OCI-LY7 (cell line): ENCODE results near the gene DDX55. TPM values are rescaled to one million over a fixed set of nuclear protein-coding genes. Genes with fewer than 3 reads are reported as not detected.

Source experiments
- BruUV-seq: library from RNA; stranded (reverse); fragments of 400-500 nt; replicated peaks from 2 replicates; lab custom pipeline; 2021; lab: Mats Ljungman, UMichigan
- CTCF ChIA-PET: fragments of 300-600 bp; sonication (Branson Sonifier 250); formaldehyde crosslinking; loops from one replicate; lab custom pipeline; 2022; ENCODE audit warnings: antibody characterized with exemption; ENCODE audit not compliant: unreplicated experiment; lab: Charles Lee
- POLR2A ChIA-PET: fragments of 300-600 bp; sonication (Branson Sonifier 250); formaldehyde crosslinking; loops from one replicate; lab custom pipeline; 2022; ENCODE audit warnings: antibody characterized with exemption; lab: Charles Lee
- DNase-seq: peaks from one replicate; pipeline ENCODE4 v3.0.0-alpha.2; 2015; ENCODE audit warnings: low spot score
- H2AFZ ChIP-seq: fragments of 200-600 bp; sonication (generic), shearing (Covaris generic); 2 replicates; pipeline ENCODE4 v1.6.1; 2014; ENCODE audit warnings: mild to moderate bottlenecking, antibody characterized with exemption, low read length, moderate library complexity
- H3K27ac ChIP-seq: fragments of 200-600 bp; sonication (generic); 2 replicates; pipeline ENCODE4 v1.5.1; 2014; ENCODE audit warnings: mixed run types, low read depth, mild to moderate bottlenecking, moderate library complexity, low read length, inconsistent platforms; ENCODE audit not compliant: poor library complexity, severe bottlenecking
- H3K36me3 ChIP-seq: fragments of 200-600 bp; sonication (generic); 2 replicates; pipeline ENCODE4 v1.6.1; 2014; ENCODE audit warnings: mild to moderate bottlenecking, antibody characterized with exemption, low read length, moderate library complexity, mixed read lengths; ENCODE audit not compliant: insufficient read depth
- H3K4me1 ChIP-seq: fragments of 200-600 bp; sonication (generic); 2 replicates; pipeline ENCODE4 v1.5.1; 2014; ENCODE audit warnings: mild to moderate bottlenecking, low read length; ENCODE audit not compliant: insufficient read depth, poor library complexity, severe bottlenecking
- H3K4me2 ChIP-seq: fragments of 200-600 bp; sonication (generic); 2 replicates; pipeline ENCODE4 v1.6.1; 2014; ENCODE audit warnings: mild to moderate bottlenecking, low read length
- H3K4me3 ChIP-seq: fragments of 200-600 bp; sonication (generic); 2 replicates; pipeline ENCODE4 v1.5.1; 2014; ENCODE audit warnings: mild to moderate bottlenecking, low read depth, low read length; ENCODE audit not compliant: poor library complexity, severe bottlenecking
- H3K79me2 ChIP-seq: fragments of 200-600 bp; sonication (generic); 2 replicates; pipeline ENCODE4 v1.6.1; 2016; ENCODE audit warnings: low read depth, mild to moderate bottlenecking, low read length, moderate library complexity, mixed read lengths; ENCODE audit not compliant: insufficient read depth
- H3K9me2 ChIP-seq: fragments of 200-600 bp; sonication (generic); 2 replicates; pipeline ENCODE4 v1.6.1; 2016; ENCODE audit warnings: mild to moderate bottlenecking, low read length, mixed read lengths; ENCODE audit not compliant: insufficient read depth
- H3K9me3 ChIP-seq: fragments of 200-600 bp; sonication (generic); 2 replicates; pipeline ENCODE4 v1.6.1; 2014; ENCODE audit warnings: mild to moderate bottlenecking, mixed run types, low read length, mixed read lengths
- H4K20me1 ChIP-seq: fragments of 200-600 bp; sonication (generic); 2 replicates; pipeline ENCODE4 v1.6.1; 2014; ENCODE audit warnings: mild to moderate bottlenecking, antibody characterized with exemption, low read length, moderate library complexity, mixed read lengths; ENCODE audit not compliant: insufficient read depth
- EZH2phosphoT487 ChIP-seq: fragments of 200-600 bp; sonication (generic); IDR thresholded peaks from 2 replicates; pipeline ENCODE4 v1.6.1; 2018; ENCODE audit warnings: low read depth, borderline replicate concordance, mild to moderate bottlenecking, mixed run types, antibody characterized with exemption, low read length, moderate library complexity, mixed read lengths
- intact Hi-C: fragments of 100-400 bp; cut with micrococcal nuclease; formaldehyde crosslinking; loops from one replicate; pipeline ENCODE4 v1.10.0; 2022; ENCODE audit not compliant: unreplicated experiment
- total RNA-seq, 2 experiments: library from RNA; depleted of rRNA in 1 of 2; stranded (reverse); fragments of >200 nt in 1 of 2; shearing (Covaris generic) in 1 of 2; gene quantifications; 2 replicates each; pipeline ENCODE4 v1.2.3, GENCODE V29; 2014 to 2022
- TF ChIP-seq, protein P1 (sequence below): fragments of 200-600 bp; sonication (generic); conservative IDR thresholded peaks from 2 replicates; pipeline ENCODE4 v1.5.1; 2014; ENCODE audit warnings: mild to moderate bottlenecking, antibody characterized with exemption, low read length, moderate library complexity, mixed read lengths

Gene DDX55
- total RNA-seq, 2 experiments from 2014 or later, result 48.7 to 56.6 TPM

DNA sequence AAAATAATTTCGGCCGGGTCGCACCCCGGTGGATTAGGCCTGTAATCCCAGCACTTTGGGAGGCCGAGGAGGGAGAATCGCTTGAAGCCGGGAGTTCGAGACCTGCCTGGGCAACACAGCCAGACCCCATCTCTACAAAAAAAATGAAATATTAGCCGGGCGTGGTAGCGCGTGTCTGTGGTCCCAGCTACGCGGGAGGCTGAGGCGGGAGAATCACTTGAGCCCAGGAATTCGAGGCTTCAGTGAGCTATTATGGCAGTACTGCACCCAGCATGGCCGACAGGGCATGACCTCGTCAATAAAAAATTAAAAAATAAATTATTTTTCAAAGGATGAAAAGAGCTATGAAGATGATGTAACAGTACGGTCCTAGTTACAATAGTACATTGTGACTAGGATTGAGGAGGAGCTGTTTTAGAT lies 32.3 kb downstream of the DDX55 start:
- Histone ChIP-seq H3K79me2 (peaks cover 47% of the 10 kb centered on the region), H3K4me3 (peak overlapping the region; percentile 98), H2AFZ (peak overlapping the region; percentile 75; the same call in 1 of the 2 replicates), H3K4me2 (peak overlapping the region; percentile 70), H3K9me2 (no peaks in the 10 kb centered on the region), H3K4me1 (peaks cover 12% of the 10 kb centered on the region), H3K9me3 (no peaks in the 10 kb centered on the region), H4K20me1 (no peaks in the 10 kb centered on the region), H3K27ac (peak overlapping the region; percentile 57), H3K36me3 (peaks cover 24% of the 10 kb centered on the region)
- DNase-seq, result no peak
- ChIA-PET POLR2A (interaction anchor here (0.5 to 1.1 kb wide), 6 partner anchors 11 to 260 kb away, joined by 3 to 6 read pairs (median 3); no protein-coding TSS in a partner anchor), CTCF (no interaction called here)
- no peak for TF ChIP-seq EZH2phosphoT487
- TF ChIP-seq, protein P1, sequence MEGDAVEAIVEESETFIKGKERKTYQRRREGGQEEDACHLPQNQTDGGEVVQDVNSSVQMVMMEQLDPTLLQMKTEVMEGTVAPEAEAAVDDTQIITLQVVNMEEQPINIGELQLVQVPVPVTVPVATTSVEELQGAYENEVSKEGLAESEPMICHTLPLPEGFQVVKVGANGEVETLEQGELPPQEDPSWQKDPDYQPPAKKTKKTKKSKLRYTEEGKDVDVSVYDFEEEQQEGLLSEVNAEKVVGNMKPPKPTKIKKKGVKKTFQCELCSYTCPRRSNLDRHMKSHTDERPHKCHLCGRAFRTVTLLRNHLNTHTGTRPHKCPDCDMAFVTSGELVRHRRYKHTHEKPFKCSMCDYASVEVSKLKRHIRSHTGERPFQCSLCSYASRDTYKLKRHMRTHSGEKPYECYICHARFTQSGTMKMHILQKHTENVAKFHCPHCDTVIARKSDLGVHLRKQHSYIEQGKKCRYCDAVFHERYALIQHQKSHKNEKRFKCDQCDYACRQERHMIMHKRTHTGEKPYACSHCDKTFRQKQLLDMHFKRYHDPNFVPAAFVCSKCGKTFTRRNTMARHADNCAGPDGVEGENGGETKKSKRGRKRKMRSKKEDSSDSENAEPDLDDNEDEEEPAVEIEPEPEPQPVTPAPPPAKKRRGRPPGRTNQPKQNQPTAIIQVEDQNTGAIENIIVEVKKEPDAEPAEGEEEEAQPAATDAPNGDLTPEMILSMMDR, result no peak
- intact Hi-C loops, result no loop called here
- BruUV-seq, result TSS peak; percentile 95

GRCh38 chr12:123643911-123644310 lies 42.0 kb downstream of the DDX55 start:
- no peaks in the 10 kb centered on the region for H4K20me1 ChIP-seq
- H3K9me2 ChIP-seq, result no peaks in the 10 kb centered on the region
- H3K4me2 ChIP-seq, result no peak overlapping the region
- H3K4me1 ChIP-seq, result no peaks in the 10 kb centered on the region
- BruUV-seq, result no TSS peak
- POLR2A ChIA-PET, result interaction anchor here (0.6 to 0.7 kb wide), 4 partner anchors 35 to 412 kb away, joined by 3 to 4 read pairs (median 3); no protein-coding TSS in a partner anchor
- no peak overlapping the region for H3K4me3 ChIP-seq
- H2AFZ ChIP-seq, result no peak overlapping the region
- no peaks in the 10 kb centered on the region for H3K9me3 ChIP-seq
- TF ChIP-seq, protein P1, result no peak
- no peak for TF ChIP-seq EZH2phosphoT487
- intact Hi-C loops, result no loop called here
- CTCF ChIA-PET, result no interaction called here
- H3K27ac ChIP-seq, result no peak overlapping the region
- H3K36me3 ChIP-seq, result peaks cover 72% of the 10 kb centered on the region
- DNase-seq, result no peak
- H3K79me2 ChIP-seq, result peaks cover 6% of the 10 kb centered on the region; the same call in 1 of the 2 replicates

DNA sequence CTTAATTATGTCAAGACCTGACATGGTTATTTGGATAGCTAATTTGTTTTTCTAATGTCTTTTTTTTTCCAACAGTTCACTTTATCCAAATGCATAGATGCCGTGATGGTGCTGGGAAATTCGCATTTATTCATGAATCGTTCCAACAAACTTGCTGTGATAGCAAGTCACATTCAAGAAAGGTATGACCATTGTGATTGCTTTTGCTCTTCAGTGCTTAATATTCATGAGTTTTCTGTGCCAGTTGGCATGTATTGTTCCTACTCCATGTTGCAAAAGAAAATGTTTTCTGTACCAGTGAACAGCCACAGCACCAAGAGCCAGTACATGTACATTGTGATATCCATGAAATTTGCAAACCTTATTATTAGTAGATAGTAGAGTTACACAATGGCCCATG lies 43.5 kb downstream of the DDX55 start:
- Histone ChIP-seq H3K4me1 (no peaks in the 10 kb centered on the region), H3K4me2 (no peak overlapping the region), H4K20me1 (no peaks in the 10 kb centered on the region), H3K9me2 (no peaks in the 10 kb centered on the region), H3K79me2 (no peaks in the 10 kb centered on the region), H3K9me3 (no peaks in the 10 kb centered on the region), H3K36me3 (peaks cover 78% of the 10 kb centered on the region), H3K27ac (no peak overlapping the region), H2AFZ (no peak overlapping the region), H3K4me3 (no peak overlapping the region)
- TF ChIP-seq EZH2phosphoT487, result no peak
- TF ChIP-seq, protein P1, result no peak
- POLR2A ChIA-PET, result interaction anchor here (0.6 to 1.8 kb wide), 4 partner anchors 11 to 404 kb away, joined by 3 to 6 read pairs (median 3); no protein-coding TSS in a partner anchor
- intact Hi-C loops, result no loop called here
- CTCF ChIA-PET, result interaction anchor here (0.6 kb wide), 1 partner anchor 25 kb away, joined by 3 read pairs; the partner anchor contains the start of gene TCTN2
- no peak for DNase-seq
- BruUV-seq, result no TSS peak
